Small intestine (tissue), 7 donors: ENCODE measurements around the gene PCP4. TPM values are rescaled to one million over a fixed set of nuclear protein-coding genes. Genes with fewer than 3 reads are reported as not detected.

Experiments
- DNase-seq, 2 donors: peaks; one replicate each; pipeline versions ENCODE4 v3.0.0 to v3.0.0-alpha.2; 2013
- FAIRE-seq: peaks from 2 replicates; lab custom pipeline; 2012; peaks lifted over from hg19 to GRCh38; lab: Jason Lieb, UNC
- H3K27ac ChIP-seq, 3 donors: one replicate each; pipeline ENCODE4 v1.5.1; 2013; ENCODE audit warnings: low read length in 2 of 3, mild to moderate bottlenecking in 2 of 3, control low read depth in 1 of 3, inconsistent platforms in 1 of 3, low read depth in 1 of 3, moderate library complexity in 1 of 3
- H3K27me3 ChIP-seq, 3 donors: one replicate each; pipeline ENCODE4 v1.6.1; 2013; ENCODE audit warnings: low read length in 3 of 3, inconsistent platforms in 1 of 3; ENCODE audit not compliant: control insufficient read depth in 3 of 3, insufficient read depth in 3 of 3
- H3K36me3 ChIP-seq, 3 donors: one replicate each; pipeline ENCODE4 v1.6.1; 2013; ENCODE audit warnings: low read length in 3 of 3, inconsistent platforms in 1 of 3, low read depth in 1 of 3, mild to moderate bottlenecking in 1 of 3, moderate library complexity in 1 of 3; ENCODE audit not compliant: control insufficient read depth in 3 of 3, insufficient read depth in 2 of 3
- H3K4me1 ChIP-seq, 3 donors: one replicate each; pipeline ENCODE4 v1.6.1; 2013; ENCODE audit warnings: low read length in 2 of 3, inconsistent platforms in 1 of 3, low read depth in 1 of 3, mild to moderate bottlenecking in 1 of 3, moderate library complexity in 1 of 3; ENCODE audit not compliant: control insufficient read depth in 3 of 3, insufficient read depth in 2 of 3
- H3K4me3 ChIP-seq, 3 donors: one replicate each; pipeline ENCODE4 v1.5.1; 2013; ENCODE audit warnings: low read length in 3 of 3, control low read depth in 1 of 3, inconsistent platforms in 1 of 3, low read depth in 1 of 3, mild to moderate bottlenecking in 1 of 3, moderate library complexity in 1 of 3
- H3K9me3 ChIP-seq, 2 donors: one replicate each; pipeline ENCODE4 v1.6.1; 2013; ENCODE audit warnings: low read depth in 1 of 2, low read length in 1 of 2; ENCODE audit not compliant: control insufficient read depth in 2 of 2, insufficient read depth in 1 of 2
- WGBS, 3 donors: extraction: QIAGEN DNeasy Blood & Tissue Kit; methylation state at CpG; one replicate each; pipeline ENCODE4 v1.1.7; 2013; 5-methylcytosine and 5-hydroxymethylcytosine counted together
- polyA plus RNA-seq, 4 donors: library from polyadenylated mRNA; stranded (reverse) in 3 of 4; unstranded in 1 of 4; fragments of 200-250 nt in 3 of 4; fragments of 120-200 nt in 1 of 4; gene quantifications; one replicate each; pipeline versions ENCODE4 v1.2.1 to v1.2.3, GENCODE V29; 2013
- donor health status: healthy with polysubstance abuse.
- donor health status: control.
- donor health status: control.
- donor health status: Bipolar disorder and iron deficiency.
- donor health status: healthy.

PCP4 gene
- polyA plus RNA-seq, 4 donors: 1.1 to 6.8 (median 1.9) TPM; not detected in 1

DNA sequence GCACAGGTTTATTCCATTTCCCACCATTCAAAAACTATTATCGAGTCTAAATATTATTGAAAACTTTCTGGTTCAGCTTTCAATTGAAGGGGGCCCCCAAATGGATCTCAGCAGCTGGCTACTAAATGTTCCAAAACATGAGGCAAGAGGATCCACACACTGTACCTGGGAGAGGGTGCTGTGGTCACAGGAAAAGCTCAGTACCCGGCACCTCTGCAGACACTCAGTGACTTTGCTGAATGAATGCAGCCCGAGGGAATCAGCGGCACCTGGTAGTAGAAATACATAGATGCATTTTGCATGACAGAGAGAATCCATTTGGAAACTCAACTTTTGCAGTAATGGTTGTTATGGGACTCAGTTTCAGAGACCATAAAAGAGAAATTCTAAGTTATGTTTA, 89.3 kb downstream of the PCP4 start:
- H3K4me1 ChIP-seq: no peaks in the 10 kb centered on the region
- 88 to 91% (median 91%) methylated on average over 4 of the region's 4 CpGs for WGBS, 3 donors
- H3K9me3 ChIP-seq: no peaks in the 10 kb centered on the region
- H3K27me3 ChIP-seq: peaks cover 0 to 2% (median 0%) of the 10 kb centered on the region in 3 donors
- H3K36me3 ChIP-seq: no peaks in the 10 kb centered on the region
- H3K27ac ChIP-seq: no peak overlapping the region
- DNase-seq: no peak
- no peak overlapping the region for H3K4me3 ChIP-seq
- FAIRE-seq: no peak

DNA sequence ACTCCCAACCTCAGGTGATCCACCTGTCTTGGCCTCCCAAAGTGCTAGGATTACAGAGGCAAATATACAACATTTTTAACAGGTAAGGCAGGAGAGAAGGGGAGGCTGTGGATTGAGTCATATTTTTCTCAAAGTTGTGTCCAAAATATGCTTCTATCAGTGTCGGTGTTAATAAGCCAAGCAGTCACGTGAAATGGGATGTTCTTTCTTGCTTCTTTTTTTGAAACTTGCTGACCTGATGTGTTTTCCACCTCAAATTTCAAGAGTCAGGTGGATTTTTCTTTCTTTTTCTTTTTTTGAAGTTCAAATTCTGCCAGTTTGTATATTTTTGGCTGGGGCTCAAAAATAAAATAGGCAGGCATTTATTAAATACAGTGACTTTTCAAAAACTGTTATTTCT, 91.5 kb downstream of the PCP4 start:
- no peak overlapping the region for H3K4me3 ChIP-seq
- DNase-seq (no peak), FAIRE-seq (no peak)
- H3K27ac ChIP-seq: no peak overlapping the region
- no peaks in the 10 kb centered on the region for H3K4me1 ChIP-seq
- no peaks in the 10 kb centered on the region for H3K36me3 ChIP-seq
- H3K9me3 ChIP-seq: no peaks in the 10 kb centered on the region
- 80 to 92% (median 87%) methylated on average over 2 of the region's 2 CpGs for WGBS, 3 donors
- no peaks in the 10 kb centered on the region for H3K27me3 ChIP-seq

DNA sequence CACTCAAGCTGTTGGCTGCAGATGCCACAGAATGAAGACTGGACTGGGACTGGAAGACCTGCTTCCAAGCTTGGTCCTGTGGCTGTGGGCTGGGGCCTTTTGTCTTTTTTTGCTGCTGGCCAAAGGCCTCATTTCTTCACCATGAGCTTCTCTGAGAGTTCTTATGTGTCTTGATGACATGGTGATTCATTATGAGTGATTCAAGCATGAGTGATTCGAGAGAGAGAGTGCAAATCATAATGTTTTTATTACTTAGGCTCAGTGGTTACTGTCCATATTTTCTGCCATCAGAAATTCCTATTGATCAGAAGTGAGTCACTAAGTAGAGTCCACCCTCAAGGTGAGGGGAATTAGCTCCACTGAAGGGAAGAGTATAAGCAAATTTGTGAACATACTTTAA, 94.0 kb downstream of the PCP4 start:
- Histone ChIP-seq H3K27me3 (no peaks in the 10 kb centered on the region), H3K36me3 (no peaks in the 10 kb centered on the region), H3K27ac (no peak overlapping the region), H3K4me3 (no peak overlapping the region), H3K9me3 (peaks cover 0 to 2% of the 10 kb centered on the region in 2 donors), H3K4me1 (no peaks in the 10 kb centered on the region)
- DNase-seq (no peak), FAIRE-seq (no peak)
- WGBS, 3 donors: 33 to 83% (median 64%) methylated on average over 1 of the region's 1 CpG

DNA sequence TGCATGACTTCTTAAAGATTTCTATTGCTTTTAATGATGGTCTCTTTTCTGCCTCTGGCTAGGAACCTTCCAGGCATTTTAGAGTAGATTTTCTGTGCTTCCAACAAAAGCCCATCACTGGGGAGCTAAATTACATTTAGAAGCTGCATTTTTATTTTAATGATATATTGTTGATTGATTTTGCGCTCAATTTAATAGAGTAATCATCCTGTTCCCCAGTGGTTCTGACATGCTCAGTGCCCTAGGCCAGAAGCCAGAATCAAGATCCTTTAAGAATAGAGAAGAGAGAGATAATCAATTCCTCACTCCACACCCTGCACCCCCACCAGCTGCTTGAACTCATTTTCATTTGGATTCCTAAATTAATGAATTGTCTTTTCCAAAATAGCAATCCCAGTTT, 97.8 kb downstream of the PCP4 start:
- no peaks in the 10 kb centered on the region for H3K36me3 ChIP-seq
- DNase-seq (no peak), FAIRE-seq (no peak)
- no peak overlapping the region for H3K27ac ChIP-seq
- no peaks in the 10 kb centered on the region for H3K4me1 ChIP-seq
- H3K9me3 ChIP-seq: peaks cover 0 to 11% of the 10 kb centered on the region in 2 donors
- no peak overlapping the region for H3K4me3 ChIP-seq
- no peaks in the 10 kb centered on the region for H3K27me3 ChIP-seq
- 85 to 94% (median 93%) methylated on average over 1 of the region's 1 CpG for WGBS, 3 donors

DNA sequence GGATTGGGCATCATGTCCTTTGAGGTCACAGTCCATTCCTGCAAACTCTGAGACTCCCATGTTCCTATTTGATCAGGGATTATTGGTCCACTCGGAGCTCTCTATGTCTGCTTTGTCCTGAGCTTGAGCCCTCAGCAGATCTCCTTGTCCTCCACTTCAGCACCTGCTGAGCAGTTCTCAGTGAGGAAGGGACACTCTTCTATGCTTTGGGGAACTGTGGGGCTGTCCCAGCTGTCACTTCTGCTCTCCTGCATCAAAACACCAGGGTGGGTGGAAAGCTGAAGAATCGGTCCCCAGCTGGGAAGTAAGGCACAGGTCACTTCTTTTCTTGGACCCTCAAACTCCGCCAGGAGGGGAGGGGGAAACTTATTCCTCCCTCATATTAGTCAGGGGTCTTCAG, 99.5 kb downstream of the PCP4 start:
- Histone ChIP-seq H3K4me3 (no peak overlapping the region), H3K36me3 (no peaks in the 10 kb centered on the region), H3K27me3 (no peaks in the 10 kb centered on the region), H3K27ac (no peak overlapping the region), H3K4me1 (no peaks in the 10 kb centered on the region), H3K9me3 (peaks cover 0 to 11% of the 10 kb centered on the region in 2 donors)
- no peak for DNase-seq
- 75 to 80% (median 77%) methylated on average over 3 of the region's 3 CpGs for WGBS, 3 donors
- FAIRE-seq: no peak

DNA sequence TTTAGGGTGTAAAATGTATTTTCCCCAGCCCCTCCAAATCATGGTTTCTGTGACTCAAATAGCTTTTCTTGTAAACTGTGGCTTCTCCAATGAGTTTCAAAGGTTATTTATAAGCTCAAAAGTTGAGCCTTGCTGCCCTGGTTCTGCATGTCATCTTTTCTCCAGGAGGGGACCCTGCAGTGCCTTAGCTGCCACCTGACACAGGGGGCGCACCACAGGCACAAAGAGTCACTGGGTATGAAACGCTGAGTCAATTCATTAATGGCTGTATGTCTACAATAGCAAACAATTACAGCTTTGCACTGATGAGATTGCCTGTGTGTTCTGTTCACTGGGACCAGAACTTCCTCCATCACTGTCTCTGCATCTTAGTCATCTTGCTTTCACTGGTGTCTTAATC, 100.8 kb downstream of the PCP4 start:
- H3K4me3 ChIP-seq: no peak overlapping the region
- H3K27ac ChIP-seq: no peak overlapping the region
- peaks cover 0 to 11% of the 10 kb centered on the region in 2 donors for H3K9me3 ChIP-seq
- no peak for FAIRE-seq
- no peaks in the 10 kb centered on the region for H3K27me3 ChIP-seq
- no peak for DNase-seq
- 87 to 95% (median 89%) methylated on average over 2 of the region's 2 CpGs for WGBS, 3 donors
- H3K36me3 ChIP-seq: no peaks in the 10 kb centered on the region
- H3K4me1 ChIP-seq: no peaks in the 10 kb centered on the region

DNA sequence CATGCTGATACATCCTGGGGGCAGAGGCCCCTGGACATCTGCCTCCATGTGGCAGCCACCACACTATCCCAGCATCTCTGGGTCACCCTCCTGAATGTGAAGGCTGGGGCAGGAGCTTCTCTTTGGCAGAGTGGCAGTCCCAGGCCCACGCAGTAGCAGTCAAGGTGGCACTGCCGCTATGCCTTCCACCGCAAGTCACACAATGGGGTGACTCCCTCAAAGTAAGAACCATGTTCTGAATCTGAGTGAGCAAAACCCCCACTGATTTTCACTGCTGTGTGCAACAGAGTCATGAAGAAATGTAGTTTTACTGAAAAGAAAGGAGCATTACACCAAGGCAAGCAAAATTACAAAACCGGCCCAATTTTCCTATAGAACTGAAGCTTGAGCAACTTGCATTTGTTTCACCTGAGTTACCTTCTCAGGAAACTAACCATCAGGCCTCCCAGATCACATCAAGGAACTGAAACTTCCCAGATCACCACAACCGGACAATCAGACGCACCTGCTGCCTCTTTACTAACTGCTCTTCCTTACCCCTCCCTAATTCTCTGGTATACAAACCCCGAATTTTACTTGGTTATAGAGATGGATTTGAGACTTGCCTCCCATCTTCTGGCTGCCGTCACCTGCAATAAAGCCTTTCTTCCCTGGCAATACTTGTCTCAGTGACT, 102.6 kb downstream of the PCP4 start:
- WGBS, 3 donors: 72 to 77% (median 76%) methylated on average over 8 of the region's 8 CpGs
- Histone ChIP-seq H3K27me3 (no peaks in the 10 kb centered on the region), H3K4me3 (no peak overlapping the region), H3K4me1 (no peaks in the 10 kb centered on the region), H3K27ac (no peak overlapping the region), H3K9me3 (peaks cover 0 to 11% of the 10 kb centered on the region in 2 donors), H3K36me3 (no peaks in the 10 kb centered on the region)
- FAIRE-seq (no peak), DNase-seq (no peak)

DNA sequence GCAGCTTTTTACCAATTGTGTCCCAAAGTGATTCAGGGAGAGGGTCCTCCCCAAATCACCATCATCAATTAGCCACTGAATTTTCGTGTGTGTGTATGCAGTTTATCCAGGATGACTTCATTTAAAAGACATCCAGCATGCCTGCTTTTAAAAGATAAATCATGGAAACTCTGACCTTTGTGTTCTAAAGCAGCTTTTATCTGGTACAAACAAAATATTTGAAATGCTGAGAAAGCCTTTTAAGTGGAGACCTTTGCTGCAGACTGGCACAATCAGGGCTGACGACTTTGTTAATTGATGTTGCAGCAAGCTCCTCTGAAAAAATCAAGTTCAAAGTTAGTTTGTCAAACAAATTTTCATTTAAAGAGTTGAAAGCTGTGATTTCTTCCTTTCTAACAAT, 104.7 kb downstream of the PCP4 start:
- Histone ChIP-seq H3K27ac (no peak overlapping the region), H3K4me1 (no peaks in the 10 kb centered on the region), H3K4me3 (no peak overlapping the region), H3K9me3 (peaks cover 0 to 3% of the 10 kb centered on the region in 2 donors), H3K36me3 (no peaks in the 10 kb centered on the region), H3K27me3 (no peaks in the 10 kb centered on the region)
- no peak for DNase-seq
- FAIRE-seq: no peak
- 5 to 16% (median 13%) methylated on average over 2 of the region's 2 CpGs for WGBS, 3 donors

DNA sequence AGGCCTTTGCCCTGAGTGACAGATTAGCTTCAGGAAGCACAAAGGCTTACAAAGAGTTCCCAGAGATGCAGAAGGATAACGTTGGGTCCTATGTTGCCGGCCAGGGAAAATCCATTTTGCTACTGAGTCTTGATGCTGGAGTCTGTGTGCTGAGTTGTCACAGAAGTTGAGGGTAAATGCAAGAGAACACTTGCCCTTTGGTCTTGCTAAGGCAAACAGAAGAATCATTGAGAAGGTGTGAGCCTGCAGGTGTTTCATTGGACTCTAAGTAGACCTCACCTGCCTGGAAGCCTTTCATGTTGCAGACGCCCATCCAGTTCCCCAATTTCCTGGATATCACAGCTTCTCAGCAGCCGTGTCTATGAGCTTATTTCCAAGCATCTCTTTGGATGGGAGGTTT, 105.2 kb downstream of the PCP4 start:
- FAIRE-seq (no peak), DNase-seq (peak; percentile 6 to 9)
- H3K9me3 ChIP-seq: peaks cover 0 to 3% of the 10 kb centered on the region in 2 donors
- H3K4me1 ChIP-seq: no peaks in the 10 kb centered on the region
- no peaks in the 10 kb centered on the region for H3K36me3 ChIP-seq
- no peaks in the 10 kb centered on the region for H3K27me3 ChIP-seq
- no peak overlapping the region for H3K27ac ChIP-seq
- H3K4me3 ChIP-seq: no peak overlapping the region
- WGBS, 3 donors: 13 to 45% (median 30%) methylated on average over 4 of the region's 4 CpGs
